NCI-H526 treated with DMSO at 0.1 percent for 48 hours (cell line): ENCODE results near the gene GALNT14.

ENCODE experiments used
- DNase-seq: peaks from one replicate; lab custom pipeline; 2025; lab: John Stamatoyannopoulos, UW

Gene GALNT14

GRCh38 chr2:31058096-31059035, 79.9 kb downstream of the GALNT14 start:
- no peak for DNase-seq

- DNase-seq: no peak
These were observed 80.5 kb downstream of the GALNT14 start for GRCh38 chr2:31057691-31058090.

- no peak for DNase-seq
These were observed 82.3 kb downstream of the GALNT14 start for GRCh38 chr2:31055938-31056337.

- DNase-seq: no peak
These were observed 83.3 kb downstream of the GALNT14 start for GRCh38 chr2:31054842-31055388.

- DNase-seq: no peak
These were observed 84.1 kb downstream of the GALNT14 start for GRCh38 chr2:31053929-31054782.

GRCh38 chr2:31052284-31052683, 86.0 kb downstream of the GALNT14 start:
- DNase-seq: no peak

GRCh38 chr2:31051258-31052140, 86.7 kb downstream of the GALNT14 start:
- no peak for DNase-seq

- DNase-seq: no peak
These were observed 88.2 kb downstream of the GALNT14 start for GRCh38 chr2:31049916-31050588.

- no peak for DNase-seq
These were observed 89.0 kb downstream of the GALNT14 start for GRCh38 chr2:31049264-31049663.

GRCh38 chr2:31047599-31047998, 90.6 kb downstream of the GALNT14 start:
- DNase-seq: no peak

- no peak for DNase-seq
These were observed 99.9 kb downstream of the GALNT14 start for GRCh38 chr2:31038385-31038784.

GRCh38 chr2:31037058-31037457, 101.2 kb downstream of the GALNT14 start:
- no peak for DNase-seq

GRCh38 chr2:31033032-31033431, 105.2 kb downstream of the GALNT14 start:
- DNase-seq: no peak

GRCh38 chr2:31032475-31032874, 105.8 kb downstream of the GALNT14 start:
- DNase-seq: no peak

GRCh38 chr2:31031132-31031706, 107.0 kb downstream of the GALNT14 start:
- DNase-seq: no peak

- peak; percentile 37 for DNase-seq
These were observed 109.8 kb downstream of the GALNT14 start for GRCh38 chr2:31028417-31028816.

- no peak for DNase-seq
These were observed 110.7 kb downstream of the GALNT14 start for GRCh38 chr2:31027549-31027948.

GRCh38 chr2:31023541-31023940, 114.7 kb downstream of the GALNT14 start:
- DNase-seq: no peak

GRCh38 chr2:31020713-31021112, 117.5 kb downstream of the GALNT14 start:
- no peak for DNase-seq

GRCh38 chr2:31018280-31018679, 120.0 kb downstream of the GALNT14 start:
- DNase-seq: no peak

- no peak for DNase-seq
These were observed 121.6 kb downstream of the GALNT14 start for GRCh38 chr2:31016648-31017047.
